K562 (cell line): ENCODE measurements around the gene ACVR2B. TPM values are rescaled to one million over a fixed set of nuclear protein-coding genes. Genes with fewer than 3 reads are reported as not detected.

Experiments
- ATAC-seq: fragments of 200-7000 bp; cut with Tn5 transposase; 3 replicates; pipeline ENCODE4 v1.9.1; 2020; ENCODE audit warnings: moderate library complexity
- BruUV-seq: library from RNA; stranded (reverse); fragments of 400-500 nt; replicated peaks from 2 replicates; lab custom pipeline; 2021; lab: Mats Ljungman, UMichigan
- CTCF ChIA-PET: fragments of 300-600 bp; formaldehyde crosslinking; extraction: SDS; loops from one replicate; lab custom pipeline; 2021; ENCODE audit warnings: low intra/inter-chr PET ratio; lab: Yijun Ruan, JAX
- POLR2A ChIA-PET: fragments of 300-600, 350-650 bp; sonication (Branson Sonifier 250); formaldehyde crosslinking; extraction: SDS; loops from one replicate; lab custom pipeline; 2021; ENCODE audit warnings: antibody characterized with exemption, inconsistent platforms; lab: Yijun Ruan, JAX
- DNase-seq, 4 experiments: peaks; one replicate each; pipeline versions ENCODE4 v3.0.0 to v3.0.0-alpha.2; 2011 to 2018; ENCODE audit warnings: low spot score in 3 of 4, mixed read lengths in 3 of 4; ENCODE audit errors: extremely low read depth in 1 of 4
- FAIRE-seq: peaks from 2 replicates; lab custom pipeline; 2011; peaks lifted over from hg19 to GRCh38; lab: Jason Lieb, UNC
- H2AFZ ChIP-seq: 2 replicates; pipeline ENCODE4 v1.6.0; 2011; ENCODE audit warnings: low read depth, low read length, control low read depth, inconsistent platforms
- H3K27ac ChIP-seq: fragments of 200-600 bp; 3 replicates; pipeline ENCODE4 v1.8.0; 2011; ENCODE audit warnings: low read depth, mild to moderate bottlenecking, control low read depth, inconsistent platforms, low read length, moderate library complexity, mixed read lengths; ENCODE audit errors: extremely low read depth
- H3K27me3 ChIP-seq, 2 experiments: fragments of 300-600 bp in 1 of 2; 2 replicates in 1 of 2; 3 replicates in 1 of 2; pipeline versions ENCODE4 v1.6.0 to v1.8.0; 2011; ENCODE audit warnings: inconsistent platforms in 2 of 2, low read length in 2 of 2, mild to moderate bottlenecking in 1 of 2, mixed read lengths in 1 of 2, moderate library complexity in 1 of 2; ENCODE audit not compliant: control insufficient read depth in 2 of 2, insufficient read depth in 2 of 2
- H3K36me3 ChIP-seq: fragments of 300-600 bp; 3 replicates; pipeline ENCODE4 v1.8.0; 2011; ENCODE audit warnings: mild to moderate bottlenecking, low read length, inconsistent platforms; ENCODE audit not compliant: control insufficient read depth, insufficient read depth
- H3K4me1 ChIP-seq, 2 experiments: fragments of 200-600 bp in 1 of 2; replicated peaks in 1 of 2; 2 replicates in 1 of 2; 3 replicates in 1 of 2; pipeline versions ENCODE4 v1.5.1 to v1.8.0; 2011; ENCODE audit warnings: inconsistent platforms in 2 of 2, low read length in 2 of 2, mild to moderate bottlenecking in 1 of 2, mixed read lengths in 1 of 2, moderate library complexity in 1 of 2; ENCODE audit not compliant: control insufficient read depth in 2 of 2, insufficient read depth in 2 of 2
- H3K4me2 ChIP-seq: 2 replicates; pipeline ENCODE4 v1.6.1; 2011; ENCODE audit warnings: low read length, control low read depth, inconsistent platforms, mixed read lengths; ENCODE audit not compliant: insufficient read depth
- H3K4me3 ChIP-seq: fragments of 200-600 bp; sonication (generic), shearing (Covaris generic); 2 replicates; pipeline ENCODE4 v1.5.1; 2016; ENCODE audit warnings: control low read depth, inconsistent platforms
- H3K79me2 ChIP-seq: fragments of 200-600 bp; 3 replicates; pipeline ENCODE4 v1.8.0; 2011; ENCODE audit warnings: low read length, inconsistent platforms; ENCODE audit not compliant: control insufficient read depth, insufficient read depth
- H3K9ac ChIP-seq, 2 experiments: 2 replicates each; pipeline versions ENCODE4 v1.6.0 to v1.6.1; 2011; ENCODE audit warnings: low read depth in 2 of 2, low read length in 2 of 2, control low read depth in 1 of 2, inconsistent platforms in 1 of 2, mild to moderate bottlenecking in 1 of 2, mixed read lengths in 1 of 2; ENCODE audit not compliant: insufficient read depth in 1 of 2
- H3K9me1 ChIP-seq: one replicate; pipeline ENCODE4 v1.6.0; 2011; ENCODE audit warnings: inconsistent platforms, mild to moderate bottlenecking, low read length, moderate library complexity; ENCODE audit not compliant: control insufficient read depth, insufficient read depth
- H3K9me3 ChIP-seq: replicated peaks from 2 replicates; pipeline ENCODE4 v1.5.1; 2011; ENCODE audit warnings: low read depth, low read length, inconsistent platforms; ENCODE audit not compliant: control insufficient read depth, insufficient read depth
- H4K20me1 ChIP-seq: replicated peaks from 2 replicates; pipeline ENCODE4 v1.6.1; 2011; ENCODE audit warnings: low read length, inconsistent platforms, mixed read lengths; ENCODE audit not compliant: control insufficient read depth, insufficient read depth
- CBFA2T3 ChIP-seq: fragments of 450-650 bp; IDR thresholded peaks from 2 replicates; pipeline ENCODE4 v1.6.1; 2017
- CCAR2 ChIP-seq: fragments of 200-400 bp; formaldehyde crosslinking; IDR thresholded peaks from 2 replicates; pipeline ENCODE4 v1.6.1; 2017; ENCODE audit warnings: mild to moderate bottlenecking, low read depth, low read length
- IRF2 ChIP-seq: sonication (generic); formaldehyde crosslinking; IDR thresholded peaks from 2 replicates; pipeline ENCODE4 v1.8.1; 2022; ENCODE audit warnings: mild to moderate bottlenecking, missing genetic modification reagents
- MYNN ChIP-seq, 2 experiments: sonication (generic); formaldehyde crosslinking in 1 of 2; IDR thresholded peaks; 2 replicates each; pipeline versions ENCODE4 v1.5.0 to v1.6.1; 2016 to 2020; ENCODE audit warnings: antibody characterized with exemption in 1 of 2, missing genetic modification reagents in 1 of 2
- RFX1 ChIP-seq: fragments of 450-650 bp; IDR thresholded peaks from 2 replicates; pipeline ENCODE4 v1.6.1; 2016; ENCODE audit warnings: mild to moderate bottlenecking, moderate library complexity
- SP1 ChIP-seq: sonication (generic); formaldehyde crosslinking; IDR thresholded peaks from 2 replicates; pipeline ENCODE4 v1.8.1; 2022; ENCODE audit warnings: mild to moderate bottlenecking, missing genetic modification reagents
- TBL1XR1 ChIP-seq, 2 experiments: IDR thresholded peaks; 2 replicates each; pipeline ENCODE4 v1.6.1; 2012; ENCODE audit warnings: improper control_type of control experiment in 2 of 2, low read length in 2 of 2, mild to moderate bottlenecking in 1 of 2
- WGBS: fragments of 100-300 bp; shearing (Covaris generic); methylation state at CpG from one replicate; pipeline ENCODE4 v1.1.6; 2016; ENCODE audit warnings: low coverage, mixed read lengths; ENCODE audit not compliant: insufficient coverage; ENCODE audit errors: missing lambda C conversion rate; 5-methylcytosine and 5-hydroxymethylcytosine counted together
- in situ Hi-C: fragments of 300-500 bp; cut with MboI; formaldehyde crosslinking; loops from 4 replicates; pipeline ENCODE4 v1.15.0; 2018; ENCODE audit warnings: inconsistent platforms, mixed read lengths
- intact Hi-C: fragments of 100-400 bp; cut with micrococcal nuclease; formaldehyde crosslinking; loops from 2 replicates; pipeline ENCODE4 v1.14.2; 2022
- polyA plus RNA-seq, 8 experiments: library from polyadenylated mRNA; depleted of rRNA in 4 of 8; stranded (reverse) in 5 of 8; unstranded in 3 of 8; fragments of >200 nt; fragmentation: Nextera tagmentation in 2 of 8; fragmentation: Illumina TruSeq in 1 of 8; extraction: Ambion mirVana in 2 of 8; extraction: Trizol in 1 of 8; gene quantifications; 2 replicates each; pipeline versions ENCODE4 v1.2.1 to v1.2.3, GENCODE V29; 2011 to 2014; ENCODE audit warnings: inconsistent platforms in 1 of 8, missing spikeins in 1 of 8
- total RNA-seq, 7 experiments: library from RNA; depleted of rRNA in 6 of 7; stranded (reverse); fragments of >200 nt in 6 of 7; fragmentation: Illumina TruSeq in 2 of 7; extraction: Trizol in 2 of 7; gene quantifications; 2 replicates each; pipeline versions ENCODE4 v1.2.1 to v1.2.3, GENCODE V29; 2011 to 2021; ENCODE audit warnings: low replicate concordance in 1 of 7
- TF ChIP-seq, protein P1 (sequence below), 2 experiments: fragments of 450-650 bp; IDR thresholded peaks; 2 replicates each; pipeline ENCODE4 v1.6.1; 2018; ENCODE audit warnings: mild to moderate bottlenecking in 2 of 2, low read depth in 1 of 2; ENCODE audit not compliant: partially characterized antibody in 2 of 2
- TF ChIP-seq, protein P2 (sequence below), 2 experiments: fragments of 450-650 bp; formaldehyde crosslinking in 1 of 2; IDR thresholded peaks; 2 replicates each; pipeline versions ENCODE4 v1.4.0 to v1.6.1; 2014 to 2020; ENCODE audit warnings: mild to moderate bottlenecking in 2 of 2, borderline replicate concordance in 1 of 2, low read depth in 1 of 2

The ACVR2B gene
- total and polyA plus RNA-seq, 9 of the 15 experiments (the other 6 are each of a cell fraction or from before 2014, with no cell fraction given), result 1.8 to 23.7 (median 7.1) TPM

DNA sequence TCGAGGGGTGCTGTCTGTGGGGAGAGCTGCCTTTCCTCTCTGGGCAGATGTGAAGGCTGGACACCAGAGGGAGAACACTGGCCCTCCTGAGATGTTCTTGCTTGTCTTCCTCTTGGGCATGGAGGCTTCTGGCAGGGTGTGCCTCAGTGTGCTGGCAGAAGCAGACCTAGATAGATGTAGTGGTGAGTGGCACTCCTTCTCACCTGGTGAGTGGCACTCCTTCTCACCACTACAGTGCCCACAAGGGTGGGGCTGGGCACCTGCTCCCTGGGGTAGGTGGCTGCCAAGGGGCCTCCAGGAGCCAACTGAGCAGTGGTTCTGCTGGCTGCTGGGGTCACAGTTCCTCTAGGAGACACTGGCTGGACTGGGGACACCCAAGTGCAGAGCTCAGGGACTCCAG lies 18.7 kb downstream of the ACVR2B start:
- no peaks in the 10 kb centered on the region for H3K9me3 ChIP-seq
- no peak overlapping the region for H3K4me3 ChIP-seq
- no peaks in the 10 kb centered on the region for H3K27me3 ChIP-seq
- H3K4me1 ChIP-seq, result peaks cover 0 to 6% of the 10 kb centered on the region in 2 experiments; a peak in 2 of 5 replicates
- H3K27ac ChIP-seq, result no peak overlapping the region
- ChIA-PET CTCF (no interaction called here), POLR2A (interaction anchor here (0.7 to 1.1 kb wide), 3 partner anchors 10 to 376 kb away, joined by 3 to 4 read pairs (median 4); no protein-coding TSS in a partner anchor)
- ATAC-seq (no peak; the same call in 1 of the 3 replicates), FAIRE-seq (no peak), DNase-seq (no peak)
- no peaks in the 10 kb centered on the region for H3K9me1 ChIP-seq
- no peak overlapping the region for H3K9ac ChIP-seq
- peaks cover 15% of the 10 kb centered on the region for H4K20me1 ChIP-seq
- H3K36me3 ChIP-seq, result no peaks in the 10 kb centered on the region
- in situ Hi-C loops (loop anchor here (10.0 kb wide), 1 partner anchor 338 kb away; the partner anchor contains the start of genes ACAA1 and MYD88), intact Hi-C loops (no loop called here)
- H3K79me2 ChIP-seq, result peaks cover 7% of the 10 kb centered on the region; the same call in 1 of the 3 replicates
- 18% methylated on average over 1 of the region's 1 CpG for WGBS
- no peak overlapping the region for H3K4me2 ChIP-seq
- no TSS peak for BruUV-seq
- TF ChIP-seq SP1 (CRISPR knock-in tag) (no peak), CBFA2T3 (no peak), MYNN (IDR thresholded peaks at IDR 0.05) (no peak), MYNN (CRISPR knock-in tag; IDR thresholded peaks at IDR 0.05) (no peak), TBL1XR1 (IDR thresholded peaks at IDR 0.05; ENCODE audit: low read length in 2 of 2) (no peak), CCAR2 (no peak), RFX1 (no peak), IRF2 (CRISPR knock-in tag) (no peak)
- TF ChIP-seq, protein P1, sequence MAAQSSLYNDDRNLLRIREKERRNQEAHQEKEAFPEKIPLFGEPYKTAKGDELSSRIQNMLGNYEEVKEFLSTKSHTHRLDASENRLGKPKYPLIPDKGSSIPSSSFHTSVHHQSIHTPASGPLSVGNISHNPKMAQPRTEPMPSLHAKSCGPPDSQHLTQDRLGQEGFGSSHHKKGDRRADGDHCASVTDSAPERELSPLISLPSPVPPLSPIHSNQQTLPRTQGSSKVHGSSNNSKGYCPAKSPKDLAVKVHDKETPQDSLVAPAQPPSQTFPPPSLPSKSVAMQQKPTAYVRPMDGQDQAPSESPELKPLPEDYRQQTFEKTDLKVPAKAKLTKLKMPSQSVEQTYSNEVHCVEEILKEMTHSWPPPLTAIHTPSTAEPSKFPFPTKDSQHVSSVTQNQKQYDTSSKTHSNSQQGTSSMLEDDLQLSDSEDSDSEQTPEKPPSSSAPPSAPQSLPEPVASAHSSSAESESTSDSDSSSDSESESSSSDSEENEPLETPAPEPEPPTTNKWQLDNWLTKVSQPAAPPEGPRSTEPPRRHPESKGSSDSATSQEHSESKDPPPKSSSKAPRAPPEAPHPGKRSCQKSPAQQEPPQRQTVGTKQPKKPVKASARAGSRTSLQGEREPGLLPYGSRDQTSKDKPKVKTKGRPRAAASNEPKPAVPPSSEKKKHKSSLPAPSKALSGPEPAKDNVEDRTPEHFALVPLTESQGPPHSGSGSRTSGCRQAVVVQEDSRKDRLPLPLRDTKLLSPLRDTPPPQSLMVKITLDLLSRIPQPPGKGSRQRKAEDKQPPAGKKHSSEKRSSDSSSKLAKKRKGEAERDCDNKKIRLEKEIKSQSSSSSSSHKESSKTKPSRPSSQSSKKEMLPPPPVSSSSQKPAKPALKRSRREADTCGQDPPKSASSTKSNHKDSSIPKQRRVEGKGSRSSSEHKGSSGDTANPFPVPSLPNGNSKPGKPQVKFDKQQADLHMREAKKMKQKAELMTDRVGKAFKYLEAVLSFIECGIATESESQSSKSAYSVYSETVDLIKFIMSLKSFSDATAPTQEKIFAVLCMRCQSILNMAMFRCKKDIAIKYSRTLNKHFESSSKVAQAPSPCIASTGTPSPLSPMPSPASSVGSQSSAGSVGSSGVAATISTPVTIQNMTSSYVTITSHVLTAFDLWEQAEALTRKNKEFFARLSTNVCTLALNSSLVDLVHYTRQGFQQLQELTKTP (IDR thresholded peaks at IDR 0.05; ENCODE audit: low read depth in 1 of 2, partially characterized antibody in 2 of 2), result no peak
- TF ChIP-seq, protein P2, sequence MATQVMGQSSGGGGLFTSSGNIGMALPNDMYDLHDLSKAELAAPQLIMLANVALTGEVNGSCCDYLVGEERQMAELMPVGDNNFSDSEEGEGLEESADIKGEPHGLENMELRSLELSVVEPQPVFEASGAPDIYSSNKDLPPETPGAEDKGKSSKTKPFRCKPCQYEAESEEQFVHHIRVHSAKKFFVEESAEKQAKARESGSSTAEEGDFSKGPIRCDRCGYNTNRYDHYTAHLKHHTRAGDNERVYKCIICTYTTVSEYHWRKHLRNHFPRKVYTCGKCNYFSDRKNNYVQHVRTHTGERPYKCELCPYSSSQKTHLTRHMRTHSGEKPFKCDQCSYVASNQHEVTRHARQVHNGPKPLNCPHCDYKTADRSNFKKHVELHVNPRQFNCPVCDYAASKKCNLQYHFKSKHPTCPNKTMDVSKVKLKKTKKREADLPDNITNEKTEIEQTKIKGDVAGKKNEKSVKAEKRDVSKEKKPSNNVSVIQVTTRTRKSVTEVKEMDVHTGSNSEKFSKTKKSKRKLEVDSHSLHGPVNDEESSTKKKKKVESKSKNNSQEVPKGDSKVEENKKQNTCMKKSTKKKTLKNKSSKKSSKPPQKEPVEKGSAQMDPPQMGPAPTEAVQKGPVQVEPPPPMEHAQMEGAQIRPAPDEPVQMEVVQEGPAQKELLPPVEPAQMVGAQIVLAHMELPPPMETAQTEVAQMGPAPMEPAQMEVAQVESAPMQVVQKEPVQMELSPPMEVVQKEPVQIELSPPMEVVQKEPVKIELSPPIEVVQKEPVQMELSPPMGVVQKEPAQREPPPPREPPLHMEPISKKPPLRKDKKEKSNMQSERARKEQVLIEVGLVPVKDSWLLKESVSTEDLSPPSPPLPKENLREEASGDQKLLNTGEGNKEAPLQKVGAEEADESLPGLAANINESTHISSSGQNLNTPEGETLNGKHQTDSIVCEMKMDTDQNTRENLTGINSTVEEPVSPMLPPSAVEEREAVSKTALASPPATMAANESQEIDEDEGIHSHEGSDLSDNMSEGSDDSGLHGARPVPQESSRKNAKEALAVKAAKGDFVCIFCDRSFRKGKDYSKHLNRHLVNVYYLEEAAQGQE (IDR thresholded peaks at IDR 0.05; ENCODE audit: borderline replicate concordance), result no peak
- TF ChIP-seq, protein P2 (CRISPR knock-in tag; IDR thresholded peaks at IDR 0.05; ENCODE audit: low read depth), result no peak
- H2AFZ ChIP-seq, result no peak overlapping the region
